ENCODE results near the gene SSR2.

SSR2 gene

GRCh38 chr1:155983191-155984024 is 37.3 kb downstream of the SSR2 start (continued):
- TF ChIP-seq ZNF626 (tag by site-specific recombination; IDR thresholded peaks at IDR 0.05) (no peak), BCL11A (tag by site-specific recombination; IDR thresholded peaks at IDR 0.05; ENCODE audit: low read depth) (no peak), ZNF2 (tag by site-specific recombination; IDR thresholded peaks at IDR 0.05) (no peak), WT1 (tag by site-specific recombination; IDR thresholded peaks at IDR 0.05) (no peak), ZNF664 (tag by site-specific recombination; IDR thresholded peaks at IDR 0.05) (no peak), ZNF701 (tag by site-specific recombination; IDR thresholded peaks at IDR 0.05) (no peak), ZNF335 (tag by site-specific recombination; conservative IDR thresholded peaks at IDR 0.05) (peak; percentile 89), ZNF394 (tag by site-specific recombination; IDR thresholded peaks at IDR 0.05; ENCODE audit: borderline replicate concordance) (peak; percentile 89), ZNF16 (tag by site-specific recombination; IDR thresholded peaks at IDR 0.05; ENCODE audit: low read depth) (no peak), ZNF48 (tag by site-specific recombination; IDR thresholded peaks at IDR 0.05) (no peak), ZNF544 (tag by site-specific recombination; IDR thresholded peaks at IDR 0.05) (no peak), ZNF529 (tag by site-specific recombination; IDR thresholded peaks at IDR 0.05; ENCODE audit: insufficient replicate concordance) (no peak), KLF10 (tag by site-specific recombination; IDR thresholded peaks at IDR 0.05) (no peak), CTCF (tag by site-specific recombination; IDR thresholded peaks at IDR 0.05) (0 out of 2 replicates have a peak, but pooled peaks have one; percentile 21), ZSCAN30 (tag by site-specific recombination; IDR thresholded peaks at IDR 0.05) (peak; percentile 81), SALL2 (tag by site-specific recombination; IDR thresholded peaks at IDR 0.05; ENCODE audit: borderline replicate concordance) (no peak), ZNF776 (tag by site-specific recombination; IDR thresholded peaks at IDR 0.05; ENCODE audit: borderline replicate concordance) (no peak)
- TF ChIP-seq, protein P1, sequence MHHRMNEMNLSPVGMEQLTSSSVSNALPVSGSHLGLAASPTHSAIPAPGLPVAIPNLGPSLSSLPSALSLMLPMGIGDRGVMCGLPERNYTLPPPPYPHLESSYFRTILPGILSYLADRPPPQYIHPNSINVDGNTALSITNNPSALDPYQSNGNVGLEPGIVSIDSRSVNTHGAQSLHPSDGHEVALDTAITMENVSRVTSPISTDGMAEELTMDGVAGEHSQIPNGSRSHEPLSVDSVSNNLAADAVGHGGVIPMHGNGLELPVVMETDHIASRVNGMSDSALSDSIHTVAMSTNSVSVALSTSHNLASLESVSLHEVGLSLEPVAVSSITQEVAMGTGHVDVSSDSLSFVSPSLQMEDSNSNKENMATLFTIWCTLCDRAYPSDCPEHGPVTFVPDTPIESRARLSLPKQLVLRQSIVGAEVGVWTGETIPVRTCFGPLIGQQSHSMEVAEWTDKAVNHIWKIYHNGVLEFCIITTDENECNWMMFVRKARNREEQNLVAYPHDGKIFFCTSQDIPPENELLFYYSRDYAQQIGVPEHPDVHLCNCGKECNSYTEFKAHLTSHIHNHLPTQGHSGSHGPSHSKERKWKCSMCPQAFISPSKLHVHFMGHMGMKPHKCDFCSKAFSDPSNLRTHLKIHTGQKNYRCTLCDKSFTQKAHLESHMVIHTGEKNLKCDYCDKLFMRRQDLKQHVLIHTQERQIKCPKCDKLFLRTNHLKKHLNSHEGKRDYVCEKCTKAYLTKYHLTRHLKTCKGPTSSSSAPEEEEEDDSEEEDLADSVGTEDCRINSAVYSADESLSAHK (tag by site-specific recombination; IDR thresholded peaks at IDR 0.05) = peak; percentile 62; the same call in 1 of the 2 replicates
- TF ChIP-seq, protein P2, sequence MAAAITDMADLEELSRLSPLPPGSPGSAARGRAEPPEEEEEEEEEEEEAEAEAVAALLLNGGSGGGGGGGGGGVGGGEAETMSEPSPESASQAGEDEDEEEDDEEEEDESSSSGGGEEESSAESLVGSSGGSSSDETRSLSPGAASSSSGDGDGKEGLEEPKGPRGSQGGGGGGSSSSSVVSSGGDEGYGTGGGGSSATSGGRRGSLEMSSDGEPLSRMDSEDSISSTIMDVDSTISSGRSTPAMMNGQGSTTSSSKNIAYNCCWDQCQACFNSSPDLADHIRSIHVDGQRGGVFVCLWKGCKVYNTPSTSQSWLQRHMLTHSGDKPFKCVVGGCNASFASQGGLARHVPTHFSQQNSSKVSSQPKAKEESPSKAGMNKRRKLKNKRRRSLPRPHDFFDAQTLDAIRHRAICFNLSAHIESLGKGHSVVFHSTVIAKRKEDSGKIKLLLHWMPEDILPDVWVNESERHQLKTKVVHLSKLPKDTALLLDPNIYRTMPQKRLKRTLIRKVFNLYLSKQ (tag by site-specific recombination; IDR thresholded peaks at IDR 0.05; ENCODE audit: borderline replicate concordance) = no peak

DNA sequence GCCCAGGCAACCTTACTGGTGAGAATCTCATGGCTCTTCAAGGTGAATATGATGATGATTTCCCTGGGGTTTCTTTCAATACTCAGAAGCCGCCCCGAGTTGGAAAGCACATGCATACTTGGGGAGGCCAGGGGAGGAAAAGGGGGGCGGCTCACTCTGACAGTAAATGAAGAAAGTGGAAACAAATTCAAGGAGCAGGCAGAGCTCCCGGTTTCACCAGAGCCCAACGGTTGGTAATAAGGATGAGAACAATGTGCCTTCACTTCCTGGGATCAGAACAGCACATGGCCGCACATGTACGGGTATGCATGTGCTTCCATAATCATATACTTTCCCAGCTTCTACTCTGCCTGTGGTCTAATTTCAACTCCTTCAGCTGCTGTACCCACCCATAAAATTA is 38.6 kb downstream of the SSR2 start:
- ChIA-PET CTCF (interaction anchor here (0.7 to 2.7 kb wide), 5 partner anchors 13 to 84 kb away, joined by 3 to 6 read pairs (median 6); no protein-coding TSS in a partner anchor), POLR2A (no interaction called here)
- no peak overlapping the region for H3K27ac ChIP-seq (ENCODE audit: extremely low read depth, low read depth, low read length)
- TF ChIP-seq ZNF416 (tag by site-specific recombination; IDR thresholded peaks at IDR 0.05) = no peak
- TF ChIP-seq, protein P3, sequence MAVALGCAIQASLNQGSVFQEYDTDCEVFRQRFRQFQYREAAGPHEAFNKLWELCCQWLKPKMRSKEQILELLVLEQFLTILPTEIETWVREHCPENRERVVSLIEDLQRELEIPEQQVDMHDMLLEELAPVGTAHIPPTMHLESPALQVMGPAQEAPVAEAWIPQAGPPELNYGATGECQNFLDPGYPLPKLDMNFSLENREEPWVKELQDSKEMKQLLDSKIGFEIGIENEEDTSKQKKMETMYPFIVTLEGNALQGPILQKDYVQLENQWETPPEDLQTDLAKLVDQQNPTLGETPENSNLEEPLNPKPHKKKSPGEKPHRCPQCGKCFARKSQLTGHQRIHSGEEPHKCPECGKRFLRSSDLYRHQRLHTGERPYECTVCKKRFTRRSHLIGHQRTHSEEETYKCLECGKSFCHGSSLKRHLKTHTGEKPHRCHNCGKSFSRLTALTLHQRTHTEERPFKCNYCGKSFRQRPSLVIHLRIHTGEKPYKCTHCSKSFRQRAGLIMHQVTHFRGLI (tag by site-specific recombination; IDR thresholded peaks at IDR 0.05) = peak; percentile 63; the same call in 1 of the 2 replicates
- H3K36me3 ChIP-seq (ENCODE audit: control insufficient read depth in 2 of 2, insufficient read depth in 1 of 2, low read length in 2 of 2) = no peaks in the 10 kb centered on the region
- no peaks in the 10 kb centered on the region for H3K9me3 ChIP-seq (ENCODE audit: control insufficient read depth, insufficient read depth, low read depth, low read length)
- H3K4me1 ChIP-seq (ENCODE audit: control insufficient read depth, insufficient read depth, low read length) = peaks cover 20% of the 10 kb centered on the region
- no peak overlapping the region for H3K4me3 ChIP-seq (ENCODE audit: low read depth, low read length)

All from HEK293 (cell line).